Neural progenitor cell (in vitro differentiated cells): ENCODE data around the gene ZDHHC13. TPM values are rescaled to one million over a fixed set of nuclear protein-coding genes. Genes with fewer than 3 reads are reported as not detected.

ENCODE experiments used
- DNase-seq: peaks from one replicate; pipeline ENCODE4 v3.0.0-alpha.2; 2016; ENCODE audit warnings: low spot score
- H2AFZ ChIP-seq: fragments of 200-600 bp; sonication (generic); replicated peaks from 2 replicates; pipeline ENCODE4 v1.6.1; 2016; ENCODE audit warnings: antibody characterized with exemption
- H3F3A ChIP-seq: fragments of 200-600 bp; sonication (generic); 2 replicates; pipeline ENCODE4 v1.6.1; 2016; ENCODE audit warnings: antibody characterized with exemption, low read depth
- H3K27ac ChIP-seq: fragments of 200-600 bp; sonication (generic); 2 replicates; pipeline ENCODE4 v1.5.1; 2016; ENCODE audit warnings: mild to moderate bottlenecking
- H3K27me3 ChIP-seq: fragments of 200-600 bp; sonication (generic); 2 replicates; pipeline ENCODE4 v1.6.1; 2016; ENCODE audit warnings: mild to moderate bottlenecking, moderate library complexity
- H3K36me3 ChIP-seq: fragments of 200-600 bp; sonication (generic); 2 replicates; pipeline ENCODE4 v1.5.1; 2016
- H3K4me1 ChIP-seq: fragments of 200-600 bp; sonication (generic); 2 replicates; pipeline ENCODE4 v1.6.1; 2016; ENCODE audit warnings: mixed run types
- H3K4me2 ChIP-seq: fragments of 200-600 bp; sonication (generic); 2 replicates; pipeline ENCODE4 v1.6.1; 2016
- H3K4me3 ChIP-seq: fragments of 200-600 bp; sonication (generic); 2 replicates; pipeline ENCODE4 v1.5.1; 2016
- H3K79me2 ChIP-seq: fragments of 200-600 bp; sonication (generic); 2 replicates; pipeline ENCODE4 v1.6.1; 2016; ENCODE audit warnings: low read depth
- H3K9ac ChIP-seq: fragments of 200-600 bp; sonication (generic); 2 replicates; pipeline ENCODE4 v1.6.1; 2016
- H3K9me3 ChIP-seq: fragments of 200-600 bp; sonication (generic); 2 replicates; pipeline ENCODE4 v1.5.1; 2016; ENCODE audit warnings: low read depth
- H4K20me1 ChIP-seq: fragments of 200-600 bp; sonication (generic); 2 replicates; pipeline ENCODE4 v1.6.1; 2016; ENCODE audit warnings: low read depth
- H3K27ac Mint-ChIP-seq: 3 replicates; pipeline ENCODE4 v1.8.0; 2021; ENCODE audit warnings: mixed read lengths
- H3K27me3 Mint-ChIP-seq: 2 replicates; pipeline ENCODE4 v1.8.0; 2022; ENCODE audit warnings: low read depth, mild to moderate bottlenecking, inconsistent platforms, moderate library complexity, mixed read lengths; ENCODE audit not compliant: insufficient read depth
- H3K36me3 Mint-ChIP-seq: 3 replicates; pipeline ENCODE4 v1.8.0; 2021; ENCODE audit warnings: mixed read lengths
- H3K4me1 Mint-ChIP-seq: 3 replicates; pipeline ENCODE4 v1.8.0; 2021; ENCODE audit warnings: mixed read lengths
- H3K4me3 Mint-ChIP-seq: 3 replicates; pipeline ENCODE4 v1.8.0; 2021; ENCODE audit warnings: mild to moderate bottlenecking, moderate library complexity, mixed read lengths
- H3K9me3 Mint-ChIP-seq: 3 replicates; pipeline ENCODE4 v1.8.0; 2020; ENCODE audit warnings: mixed read lengths
- EZH2 ChIP-seq: fragments of 200-600 bp; sonication (generic); IDR thresholded peaks from 2 replicates; pipeline ENCODE4 v1.6.1; 2017; ENCODE audit warnings: antibody characterized with exemption, mild to moderate bottlenecking, moderate library complexity
- EZH2phosphoT487 ChIP-seq: fragments of 200-600 bp; sonication (generic); IDR thresholded peaks from 2 replicates; pipeline ENCODE4 v1.6.1; 2017; ENCODE audit warnings: antibody characterized with exemption
- total RNA-seq: library from RNA; depleted of rRNA; stranded (reverse); fragments of >200 nt; gene quantifications from 2 replicates; pipeline ENCODE4 v1.2.3, GENCODE V29; 2015; ENCODE audit warnings: low replicate concordance
- TF ChIP-seq, protein P1 (sequence below): fragments of 200-600 bp; sonication (generic); IDR thresholded peaks from 2 replicates; pipeline ENCODE4 v1.5.1; 2017; ENCODE audit warnings: antibody characterized with exemption, mild to moderate bottlenecking

The ZDHHC13 gene
- total RNA-seq, 1 donor from 2014 or later, result 43.4 TPM

DNA sequence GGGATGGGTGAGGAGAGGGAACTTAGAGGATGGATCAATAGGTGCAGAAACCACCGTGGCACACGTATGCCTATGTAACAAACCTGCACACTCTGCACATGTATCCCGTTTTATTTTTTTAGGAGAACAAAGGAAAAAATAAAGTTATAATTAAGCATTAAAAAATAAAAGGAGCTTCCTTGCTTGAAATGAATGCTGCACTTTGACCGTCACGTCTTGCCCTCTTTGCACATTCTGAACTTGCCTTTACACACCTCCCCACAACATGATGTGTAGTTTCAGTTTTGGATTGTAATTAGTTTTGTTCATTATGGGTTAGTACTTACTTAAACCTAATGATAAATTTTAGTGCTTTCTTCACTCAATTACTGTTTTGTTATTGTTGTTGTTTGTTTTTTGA lies 87.9 kb downstream of the ZDHHC13 start:
- peaks cover 3% of the 10 kb centered on the region for H3K9me3 Mint-ChIP-seq

DNA sequence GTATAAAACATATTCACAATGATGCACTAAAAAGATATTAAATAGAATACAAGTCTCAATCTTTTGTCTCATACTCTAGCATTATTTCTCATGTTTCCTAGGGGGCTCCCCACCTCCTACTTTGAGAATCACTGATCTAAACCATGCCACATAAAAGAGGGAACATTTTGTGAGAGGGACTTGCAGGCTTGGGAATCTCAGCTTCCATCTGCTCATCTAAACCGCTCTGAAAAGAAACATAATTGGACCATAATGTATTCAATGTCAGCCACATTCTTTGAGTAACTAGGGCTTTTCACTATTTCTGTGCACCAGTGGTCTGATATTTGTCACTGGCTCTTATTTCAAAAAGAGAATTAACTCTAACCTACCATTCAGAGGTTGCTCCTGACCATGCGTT lies 91.2 kb downstream of the ZDHHC13 start:
- Histone ChIP-seq H3K4me3 (no peak overlapping the region), H3K4me1 (peaks cover 13% of the 10 kb centered on the region), H4K20me1 (no peaks in the 10 kb centered on the region), H3K9ac (no peak overlapping the region), H3F3A (no peaks in the 10 kb centered on the region), H2AFZ (no peak overlapping the region), H3K27ac (no peak overlapping the region), H3K9me3 (no peaks in the 10 kb centered on the region), H3K27me3 (no peaks in the 10 kb centered on the region), H3K36me3 (no peaks in the 10 kb centered on the region), H3K79me2 (no peaks in the 10 kb centered on the region), H3K4me2 (no peak overlapping the region)
- peaks cover 4% of the 10 kb centered on the region for H3K27me3 Mint-ChIP-seq
- H3K27ac Mint-ChIP-seq, result no peak overlapping the region
- DNase-seq, result no peak
- H3K4me1 Mint-ChIP-seq, result peaks cover 11% of the 10 kb centered on the region
- no peaks in the 10 kb centered on the region for H3K36me3 Mint-ChIP-seq
- no peak overlapping the region for H3K4me3 Mint-ChIP-seq
- peaks cover 2% of the 10 kb centered on the region for H3K9me3 Mint-ChIP-seq
- TF ChIP-seq, protein P1, sequence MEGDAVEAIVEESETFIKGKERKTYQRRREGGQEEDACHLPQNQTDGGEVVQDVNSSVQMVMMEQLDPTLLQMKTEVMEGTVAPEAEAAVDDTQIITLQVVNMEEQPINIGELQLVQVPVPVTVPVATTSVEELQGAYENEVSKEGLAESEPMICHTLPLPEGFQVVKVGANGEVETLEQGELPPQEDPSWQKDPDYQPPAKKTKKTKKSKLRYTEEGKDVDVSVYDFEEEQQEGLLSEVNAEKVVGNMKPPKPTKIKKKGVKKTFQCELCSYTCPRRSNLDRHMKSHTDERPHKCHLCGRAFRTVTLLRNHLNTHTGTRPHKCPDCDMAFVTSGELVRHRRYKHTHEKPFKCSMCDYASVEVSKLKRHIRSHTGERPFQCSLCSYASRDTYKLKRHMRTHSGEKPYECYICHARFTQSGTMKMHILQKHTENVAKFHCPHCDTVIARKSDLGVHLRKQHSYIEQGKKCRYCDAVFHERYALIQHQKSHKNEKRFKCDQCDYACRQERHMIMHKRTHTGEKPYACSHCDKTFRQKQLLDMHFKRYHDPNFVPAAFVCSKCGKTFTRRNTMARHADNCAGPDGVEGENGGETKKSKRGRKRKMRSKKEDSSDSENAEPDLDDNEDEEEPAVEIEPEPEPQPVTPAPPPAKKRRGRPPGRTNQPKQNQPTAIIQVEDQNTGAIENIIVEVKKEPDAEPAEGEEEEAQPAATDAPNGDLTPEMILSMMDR, result no peak
- TF ChIP-seq EZH2phosphoT487 (no peak), EZH2 (no peak)

More for the DNA sequence above, 87.9 kb downstream of the ZDHHC13 start:
- H3K9ac ChIP-seq, result no peak overlapping the region
- Mint-ChIP-seq H3K4me3 (no peak overlapping the region), H3K36me3 (no peaks in the 10 kb centered on the region), H3K27me3 (peaks cover 8% of the 10 kb centered on the region), H3K27ac (no peak overlapping the region), H3K4me1 (peaks cover 11% of the 10 kb centered on the region)
- no peaks in the 10 kb centered on the region for H3K36me3 ChIP-seq
- DNase-seq, result no peak
- H3K4me1 ChIP-seq, result peaks cover 13% of the 10 kb centered on the region
- no peaks in the 10 kb centered on the region for H3K9me3 ChIP-seq
- no peaks in the 10 kb centered on the region for H3K79me2 ChIP-seq
- H3K4me2 ChIP-seq, result no peak overlapping the region
- H3K27ac ChIP-seq, result no peak overlapping the region
- H2AFZ ChIP-seq, result no peak overlapping the region
- no peaks in the 10 kb centered on the region for H3K27me3 ChIP-seq
- H4K20me1 ChIP-seq, result no peaks in the 10 kb centered on the region
- TF ChIP-seq EZH2 (no peak), EZH2phosphoT487 (no peak)
- TF ChIP-seq, protein P1, result no peak
- H3K4me3 ChIP-seq, result no peak overlapping the region
- no peaks in the 10 kb centered on the region for H3F3A ChIP-seq

DNA sequence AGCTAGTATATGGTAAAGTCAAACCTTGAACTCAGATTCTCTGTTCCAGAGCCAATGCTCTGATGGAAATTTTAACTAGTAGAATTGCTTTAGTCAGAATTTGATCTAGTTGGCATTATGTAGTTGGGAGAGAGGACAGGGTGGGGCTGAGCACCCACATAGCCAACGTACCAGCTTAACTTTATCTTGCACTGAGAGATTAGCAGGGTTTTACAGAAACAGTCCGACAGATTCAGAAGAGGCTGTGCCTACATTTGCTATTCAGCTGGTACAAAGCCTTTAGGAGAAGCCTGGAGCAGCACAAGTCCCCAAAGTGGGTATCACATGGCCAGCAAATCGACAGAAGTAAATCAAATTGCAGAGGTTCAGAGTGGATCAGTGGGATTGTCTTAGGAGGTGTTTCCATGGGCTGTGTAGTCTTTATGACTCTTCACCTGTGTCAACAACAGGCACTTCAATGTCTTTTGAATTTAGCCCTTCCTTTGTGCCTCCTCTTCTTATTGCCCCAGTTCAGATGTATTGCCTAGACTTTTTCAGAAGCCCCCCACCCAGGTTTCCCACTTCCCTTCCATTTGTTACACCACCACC lies 92.1 kb downstream of the ZDHHC13 start:
- no peaks in the 10 kb centered on the region for H3F3A ChIP-seq
- H3K27ac Mint-ChIP-seq, result no peak overlapping the region
- DNase-seq, result no peak
- TF ChIP-seq EZH2 (no peak), EZH2phosphoT487 (no peak)
- TF ChIP-seq, protein P1, result no peak
- H3K27me3 ChIP-seq, result no peaks in the 10 kb centered on the region
- H3K79me2 ChIP-seq, result no peaks in the 10 kb centered on the region
- no peaks in the 10 kb centered on the region for H3K9me3 ChIP-seq
- H3K4me1 Mint-ChIP-seq, result peaks cover 11% of the 10 kb centered on the region
- no peak overlapping the region for H2AFZ ChIP-seq
- H3K4me3 ChIP-seq, result no peak overlapping the region
- no peak overlapping the region for H3K4me3 Mint-ChIP-seq
- H3K27ac ChIP-seq, result no peak overlapping the region
- no peaks in the 10 kb centered on the region for H3K9me3 Mint-ChIP-seq
- no peaks in the 10 kb centered on the region for H3K36me3 ChIP-seq
- peaks cover 4% of the 10 kb centered on the region for H3K27me3 Mint-ChIP-seq
- no peak overlapping the region for H3K4me2 ChIP-seq
- no peaks in the 10 kb centered on the region for H3K36me3 Mint-ChIP-seq
- H4K20me1 ChIP-seq, result no peaks in the 10 kb centered on the region
- H3K4me1 ChIP-seq, result peaks cover 13% of the 10 kb centered on the region
- H3K9ac ChIP-seq, result no peak overlapping the region
